Neural cell (in vitro differentiated cells): ENCODE measurements around the gene CD99. TPM values are rescaled to one million over a fixed set of nuclear protein-coding genes. Genes with fewer than 3 reads are reported as not detected.
"Not testable (repeated sequence)": the region's sequence is repeated elsewhere in the genome, so short reads cannot be mapped to it uniquely, and the experiment has no call there.

Experiments used
- H2AFZ ChIP-seq: fragments of 200-600, 300-800 bp; sonication (generic), shearing (Covaris generic); 2 replicates; pipeline ENCODE4 v1.6.0; 2014; ENCODE audit warnings: low read depth, mild to moderate bottlenecking, antibody characterized with exemption, low read length, moderate library complexity
- H3F3A ChIP-seq: fragments of 200-600 bp; shearing (Covaris generic); 2 replicates; pipeline ENCODE4 v1.6.1; 2016; ENCODE audit warnings: mild to moderate bottlenecking, moderate library complexity, mixed read lengths, antibody characterized with exemption, low read length; ENCODE audit not compliant: insufficient read depth, poor library complexity, severe bottlenecking
- H3K27ac ChIP-seq: fragments of 200-600, 300-800 bp; sonication (generic), shearing (Covaris generic); 2 replicates; pipeline ENCODE4 v1.5.1; 2014; ENCODE audit warnings: mild to moderate bottlenecking, low read length, moderate library complexity
- H3K27me3 ChIP-seq: fragments of 300-800, 200-600 bp; sonication (generic), shearing (Covaris generic); 2 replicates; pipeline ENCODE4 v1.6.0; 2014; ENCODE audit warnings: mild to moderate bottlenecking, low read depth, low read length, moderate library complexity; ENCODE audit not compliant: insufficient read depth
- H3K36me3 ChIP-seq: fragments of 300-800, 200-600 bp; sonication (generic), shearing (Covaris generic); 2 replicates; pipeline ENCODE4 v1.5.1; 2014; ENCODE audit warnings: mild to moderate bottlenecking, antibody characterized with exemption, low read length, moderate library complexity; ENCODE audit not compliant: insufficient read depth
- H3K4me2 ChIP-seq: fragments of 300-800, 200-600 bp; sonication (generic), shearing (Covaris generic); 2 replicates; pipeline ENCODE4 v1.6.0; 2014; ENCODE audit warnings: mild to moderate bottlenecking, low read length
- H3K4me3 ChIP-seq: fragments of 300-800, 200-600 bp; sonication (generic), shearing (Covaris generic); 2 replicates; pipeline ENCODE4 v1.5.1; 2014; ENCODE audit warnings: mild to moderate bottlenecking, low read length, moderate library complexity
- H3K79me2 ChIP-seq: fragments of 200-600 bp; shearing (Covaris generic); replicated peaks from 2 replicates; pipeline ENCODE4 v1.6.0; 2014; ENCODE audit warnings: mild to moderate bottlenecking, low read length, moderate library complexity; ENCODE audit not compliant: insufficient read depth
- H3K9ac ChIP-seq: fragments of 300-800, 200-600 bp; sonication (generic), shearing (Covaris generic); 2 replicates; pipeline ENCODE4 v1.6.1; 2016; ENCODE audit warnings: mild to moderate bottlenecking, low read length, mixed read lengths
- H3K9me2 ChIP-seq: fragments of 200-600 bp; shearing (Covaris generic); 2 replicates; pipeline ENCODE4 v1.6.1; 2016; ENCODE audit warnings: mild to moderate bottlenecking, low read length, mixed read lengths; ENCODE audit not compliant: insufficient read depth
- H3K9me3 ChIP-seq: fragments of 200-600, 300-800 bp; sonication (generic), shearing (Covaris generic); 2 replicates; pipeline ENCODE4 v1.6.1; 2016; ENCODE audit warnings: mild to moderate bottlenecking, mixed run types, low read length, moderate library complexity, mixed read lengths
- H4K20me1 ChIP-seq: fragments of 200-600 bp; shearing (Covaris generic); 2 replicates; pipeline ENCODE4 v1.6.1; 2016; ENCODE audit warnings: mild to moderate bottlenecking, mixed run types; ENCODE audit not compliant: insufficient read depth
- EP300 ChIP-seq: fragments of 450-650 bp; conservative IDR thresholded peaks from 2 replicates; pipeline ENCODE4 v1.6.1; 2014; ENCODE audit warnings: antibody characterized with exemption, mild to moderate bottlenecking, moderate library complexity; ENCODE audit not compliant: poor library complexity, severe bottlenecking
- EZH2 ChIP-seq: fragments of 200-600, 300-800 bp; shearing (Covaris generic), sonication (generic); IDR thresholded peaks from 2 replicates; pipeline ENCODE4 v1.6.1; 2014; ENCODE audit warnings: antibody characterized with exemption, low read length, borderline replicate concordance, mild to moderate bottlenecking; ENCODE audit not compliant: insufficient read depth, poor library complexity, severe bottlenecking
- MXI1 ChIP-seq: fragments of 450-650 bp; conservative IDR thresholded peaks from 2 replicates; pipeline ENCODE4 v1.6.1; 2014; ENCODE audit warnings: antibody characterized with exemption, mild to moderate bottlenecking; ENCODE audit not compliant: poor library complexity, severe bottlenecking
- POLR2AphosphoS5 ChIP-seq: IDR thresholded peaks from 2 replicates; pipeline ENCODE4 v1.6.1; 2012
- RAD21 ChIP-seq: fragments of 450-650 bp; conservative IDR thresholded peaks from 2 replicates; pipeline ENCODE4 v1.6.1; 2014; ENCODE audit warnings: antibody characterized with exemption, mild to moderate bottlenecking, moderate library complexity
- SMC3 ChIP-seq: fragments of 450-650 bp; conservative IDR thresholded peaks from 2 replicates; pipeline ENCODE4 v1.6.1; 2014; ENCODE audit warnings: antibody characterized with exemption, mild to moderate bottlenecking, moderate library complexity; ENCODE audit not compliant: poor library complexity
- TAF1 ChIP-seq: IDR thresholded peaks from 2 replicates; pipeline ENCODE4 v1.6.1; 2012; ENCODE audit warnings: low read depth
- polyA plus RNA-seq: library from polyadenylated mRNA; depleted of rRNA; stranded (reverse); fragments of >200 nt; gene quantifications from 2 replicates; pipeline ENCODE4 v1.2.3, GENCODE V29; 2014
- TF ChIP-seq, protein P1 (sequence below): fragments of 450-650 bp; IDR thresholded peaks from 2 replicates; pipeline ENCODE4 v1.5.1; 2014; ENCODE audit warnings: antibody characterized with exemption, mild to moderate bottlenecking, moderate library complexity; ENCODE audit not compliant: poor library complexity, severe bottlenecking
- TF ChIP-seq, protein P2 (sequence below): IDR thresholded peaks from 2 replicates; pipeline ENCODE4 v1.6.1; 2012; ENCODE audit warnings: borderline replicate concordance

CD99 gene
- polyA plus RNA-seq, 1 donor from 2014 or later = 6.6 TPM

DNA sequence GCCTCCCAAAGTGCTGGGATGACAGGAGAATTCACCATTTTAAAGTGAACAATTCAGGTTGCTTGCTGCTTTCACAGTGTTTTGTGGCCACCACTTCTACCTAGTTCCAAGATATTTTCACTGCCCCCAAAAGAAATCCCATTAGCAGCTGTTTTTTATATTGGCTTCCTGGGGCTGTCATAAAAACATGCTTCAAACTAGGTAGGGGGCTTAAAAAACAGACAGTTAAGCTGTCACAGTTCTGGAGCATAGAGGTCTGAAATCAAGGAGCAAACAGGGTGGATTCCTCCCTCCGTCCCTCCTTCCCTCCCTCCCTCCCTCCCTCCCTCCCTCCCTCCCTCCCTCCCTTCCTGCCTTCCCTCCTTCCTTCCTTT, 57.7 kb downstream of the CD99 start:
- H3F3A ChIP-seq = no peaks in the 10 kb centered on the region
- no peaks in the 10 kb centered on the region for H3K36me3 ChIP-seq
- H3K9ac ChIP-seq = no peak overlapping the region
- H3K4me3 ChIP-seq = no peak overlapping the region
- H3K27me3 ChIP-seq = no peaks in the 10 kb centered on the region
- no peaks in the 10 kb centered on the region for H4K20me1 ChIP-seq
- H3K79me2 ChIP-seq = no peaks in the 10 kb centered on the region
- H2AFZ ChIP-seq = no peak overlapping the region
- H3K9me3 ChIP-seq = no peaks in the 10 kb centered on the region
- no peaks in the 10 kb centered on the region for H3K9me2 ChIP-seq
- no peak overlapping the region for H3K4me2 ChIP-seq
- TF ChIP-seq TAF1 = no peak
- no peak for TF ChIP-seq EP300
- TF ChIP-seq, protein P1, sequence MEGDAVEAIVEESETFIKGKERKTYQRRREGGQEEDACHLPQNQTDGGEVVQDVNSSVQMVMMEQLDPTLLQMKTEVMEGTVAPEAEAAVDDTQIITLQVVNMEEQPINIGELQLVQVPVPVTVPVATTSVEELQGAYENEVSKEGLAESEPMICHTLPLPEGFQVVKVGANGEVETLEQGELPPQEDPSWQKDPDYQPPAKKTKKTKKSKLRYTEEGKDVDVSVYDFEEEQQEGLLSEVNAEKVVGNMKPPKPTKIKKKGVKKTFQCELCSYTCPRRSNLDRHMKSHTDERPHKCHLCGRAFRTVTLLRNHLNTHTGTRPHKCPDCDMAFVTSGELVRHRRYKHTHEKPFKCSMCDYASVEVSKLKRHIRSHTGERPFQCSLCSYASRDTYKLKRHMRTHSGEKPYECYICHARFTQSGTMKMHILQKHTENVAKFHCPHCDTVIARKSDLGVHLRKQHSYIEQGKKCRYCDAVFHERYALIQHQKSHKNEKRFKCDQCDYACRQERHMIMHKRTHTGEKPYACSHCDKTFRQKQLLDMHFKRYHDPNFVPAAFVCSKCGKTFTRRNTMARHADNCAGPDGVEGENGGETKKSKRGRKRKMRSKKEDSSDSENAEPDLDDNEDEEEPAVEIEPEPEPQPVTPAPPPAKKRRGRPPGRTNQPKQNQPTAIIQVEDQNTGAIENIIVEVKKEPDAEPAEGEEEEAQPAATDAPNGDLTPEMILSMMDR = no peak
- TF ChIP-seq, protein P2, sequence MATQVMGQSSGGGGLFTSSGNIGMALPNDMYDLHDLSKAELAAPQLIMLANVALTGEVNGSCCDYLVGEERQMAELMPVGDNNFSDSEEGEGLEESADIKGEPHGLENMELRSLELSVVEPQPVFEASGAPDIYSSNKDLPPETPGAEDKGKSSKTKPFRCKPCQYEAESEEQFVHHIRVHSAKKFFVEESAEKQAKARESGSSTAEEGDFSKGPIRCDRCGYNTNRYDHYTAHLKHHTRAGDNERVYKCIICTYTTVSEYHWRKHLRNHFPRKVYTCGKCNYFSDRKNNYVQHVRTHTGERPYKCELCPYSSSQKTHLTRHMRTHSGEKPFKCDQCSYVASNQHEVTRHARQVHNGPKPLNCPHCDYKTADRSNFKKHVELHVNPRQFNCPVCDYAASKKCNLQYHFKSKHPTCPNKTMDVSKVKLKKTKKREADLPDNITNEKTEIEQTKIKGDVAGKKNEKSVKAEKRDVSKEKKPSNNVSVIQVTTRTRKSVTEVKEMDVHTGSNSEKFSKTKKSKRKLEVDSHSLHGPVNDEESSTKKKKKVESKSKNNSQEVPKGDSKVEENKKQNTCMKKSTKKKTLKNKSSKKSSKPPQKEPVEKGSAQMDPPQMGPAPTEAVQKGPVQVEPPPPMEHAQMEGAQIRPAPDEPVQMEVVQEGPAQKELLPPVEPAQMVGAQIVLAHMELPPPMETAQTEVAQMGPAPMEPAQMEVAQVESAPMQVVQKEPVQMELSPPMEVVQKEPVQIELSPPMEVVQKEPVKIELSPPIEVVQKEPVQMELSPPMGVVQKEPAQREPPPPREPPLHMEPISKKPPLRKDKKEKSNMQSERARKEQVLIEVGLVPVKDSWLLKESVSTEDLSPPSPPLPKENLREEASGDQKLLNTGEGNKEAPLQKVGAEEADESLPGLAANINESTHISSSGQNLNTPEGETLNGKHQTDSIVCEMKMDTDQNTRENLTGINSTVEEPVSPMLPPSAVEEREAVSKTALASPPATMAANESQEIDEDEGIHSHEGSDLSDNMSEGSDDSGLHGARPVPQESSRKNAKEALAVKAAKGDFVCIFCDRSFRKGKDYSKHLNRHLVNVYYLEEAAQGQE = no peak
- no peak for TF ChIP-seq RAD21
- TF ChIP-seq MXI1 = no peak
- TF ChIP-seq POLR2AphosphoS5 = no peak
- no peak for TF ChIP-seq SMC3
- no peak for TF ChIP-seq EZH2
- no peak overlapping the region for H3K27ac ChIP-seq

DNA sequence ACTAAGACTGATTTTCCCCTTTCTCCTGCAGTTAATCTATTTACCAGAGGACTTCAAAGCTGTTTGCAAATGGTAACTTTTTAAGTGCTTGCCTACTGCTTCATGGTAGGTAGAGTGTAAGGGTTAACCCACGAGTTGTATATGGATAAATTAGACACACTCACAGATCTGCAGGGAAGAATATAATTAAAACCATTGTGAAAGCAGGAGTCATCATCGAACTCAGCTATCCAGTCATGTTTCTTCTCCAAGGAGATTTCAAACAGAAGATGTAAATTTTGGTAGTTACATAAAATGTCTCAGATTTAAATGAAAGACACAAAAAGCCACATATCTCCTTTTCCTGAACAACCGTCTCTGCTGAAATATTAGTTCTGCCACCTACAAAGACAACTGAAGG, 60.2 kb downstream of the CD99 start:
- H3F3A ChIP-seq = no peaks in the 10 kb centered on the region
- H3K4me3 ChIP-seq = no peak overlapping the region
- no peak overlapping the region for H2AFZ ChIP-seq
- TF ChIP-seq MXI1 (no peak), TAF1 (no peak), RAD21 (no peak), POLR2AphosphoS5 (no peak), SMC3 (no peak), EP300 (no peak), EZH2 (no peak)
- TF ChIP-seq, protein P2 = no peak
- TF ChIP-seq, protein P1 = no peak
- no peak overlapping the region for H3K4me2 ChIP-seq
- no peak overlapping the region for H3K9ac ChIP-seq
- no peaks in the 10 kb centered on the region for H3K27me3 ChIP-seq
- no peak overlapping the region for H3K27ac ChIP-seq
- no peaks in the 10 kb centered on the region for H3K9me3 ChIP-seq
- H4K20me1 ChIP-seq = no peaks in the 10 kb centered on the region
- H3K9me2 ChIP-seq = no peaks in the 10 kb centered on the region
- H3K36me3 ChIP-seq = no peaks in the 10 kb centered on the region
- no peaks in the 10 kb centered on the region for H3K79me2 ChIP-seq

DNA sequence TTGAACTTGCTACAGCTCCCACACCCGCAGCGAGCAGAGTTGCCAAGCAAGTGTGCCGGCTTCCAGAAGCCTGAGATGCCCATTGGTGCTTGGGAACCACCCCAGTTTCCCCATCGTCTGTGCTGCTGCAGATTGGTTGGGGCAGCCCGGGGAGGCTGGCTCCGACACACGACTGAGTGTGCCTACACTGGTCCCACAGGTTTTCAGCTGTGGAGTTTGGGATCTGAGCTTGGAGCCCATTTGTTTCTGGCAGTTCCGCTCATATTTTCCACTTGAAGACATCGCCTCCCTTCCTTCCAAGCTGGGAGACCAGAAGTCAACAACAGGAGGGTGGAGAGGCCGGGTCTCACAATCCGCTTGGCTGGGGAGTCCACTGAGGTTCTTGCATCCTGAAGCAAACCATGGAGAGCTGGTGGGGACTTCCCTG, 60.8 kb downstream of the CD99 start, which contains the start of gene XG:
XG (plus strand) TSS at position 167 of the 427 bp plus-strand sequence; CDS start at position 402, 235 bp downstream.
- not testable (repeated sequence) for H3K27ac ChIP-seq, H3K4me3 ChIP-seq, H3K4me2 ChIP-seq, H2AFZ ChIP-seq, H3K36me3 ChIP-seq, H3F3A ChIP-seq, H3K27me3 ChIP-seq, H3K9me3 ChIP-seq, H3K9me2 ChIP-seq, H3K79me2 ChIP-seq, H4K20me1 ChIP-seq, H3K9ac ChIP-seq
